ENCODE measurements around the gene DAPK2. TPM values are rescaled to one million over a fixed set of nuclear protein-coding genes. Genes with fewer than 3 reads are reported as not detected.
A peak's percentile ranks its signal among the peaks of the same experiment; 100 is the strongest.

The DAPK2 gene
- total RNA-seq, 1 donor from 2014 or later = 39.0 TPM

DNA sequence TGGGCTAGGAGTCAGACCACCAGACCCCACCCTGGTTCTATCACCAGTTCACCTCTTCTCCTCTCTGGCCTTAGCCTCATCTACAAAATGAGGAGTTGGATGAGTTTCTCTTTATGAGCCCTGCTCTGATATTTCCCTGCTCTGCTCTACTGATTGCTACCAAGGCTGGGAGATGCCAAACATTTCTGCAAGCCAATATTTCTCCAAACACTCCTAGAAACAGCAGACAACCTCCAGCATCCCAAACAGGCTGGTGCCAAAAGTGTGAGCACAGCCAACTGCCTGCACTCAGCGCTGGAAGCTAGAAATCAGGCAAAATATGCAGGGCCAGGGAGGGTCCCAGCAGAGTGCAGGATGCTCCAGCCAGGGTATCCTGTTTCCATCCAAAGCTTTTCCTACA, 10.8 kb downstream of the DAPK2 start:
- Histone ChIP-seq H3K4me1 (peaks cover 34% of the 10 kb centered on the region), H3K4me3 (no peak overlapping the region), H3K27ac (replicated peaks) (peak overlapping the region; percentile 1), H3K36me3 (peaks cover 28% of the 10 kb centered on the region), H3K9me3 (replicated peaks) (no peaks in the 10 kb centered on the region), H3K27me3 (ENCODE audit: low read depth) (no peaks in the 10 kb centered on the region)
- intact Hi-C loops (cut with micrococcal nuclease) = no loop called here
- no peak for DNase-seq
- TF ChIP-seq, protein P1, sequence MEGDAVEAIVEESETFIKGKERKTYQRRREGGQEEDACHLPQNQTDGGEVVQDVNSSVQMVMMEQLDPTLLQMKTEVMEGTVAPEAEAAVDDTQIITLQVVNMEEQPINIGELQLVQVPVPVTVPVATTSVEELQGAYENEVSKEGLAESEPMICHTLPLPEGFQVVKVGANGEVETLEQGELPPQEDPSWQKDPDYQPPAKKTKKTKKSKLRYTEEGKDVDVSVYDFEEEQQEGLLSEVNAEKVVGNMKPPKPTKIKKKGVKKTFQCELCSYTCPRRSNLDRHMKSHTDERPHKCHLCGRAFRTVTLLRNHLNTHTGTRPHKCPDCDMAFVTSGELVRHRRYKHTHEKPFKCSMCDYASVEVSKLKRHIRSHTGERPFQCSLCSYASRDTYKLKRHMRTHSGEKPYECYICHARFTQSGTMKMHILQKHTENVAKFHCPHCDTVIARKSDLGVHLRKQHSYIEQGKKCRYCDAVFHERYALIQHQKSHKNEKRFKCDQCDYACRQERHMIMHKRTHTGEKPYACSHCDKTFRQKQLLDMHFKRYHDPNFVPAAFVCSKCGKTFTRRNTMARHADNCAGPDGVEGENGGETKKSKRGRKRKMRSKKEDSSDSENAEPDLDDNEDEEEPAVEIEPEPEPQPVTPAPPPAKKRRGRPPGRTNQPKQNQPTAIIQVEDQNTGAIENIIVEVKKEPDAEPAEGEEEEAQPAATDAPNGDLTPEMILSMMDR (IDR thresholded peaks at IDR 0.05; ENCODE audit: borderline replicate concordance) = no peak

- H3K4me3 ChIP-seq = no peak overlapping the region
- intact Hi-C loops (cut with micrococcal nuclease) = no loop called here
Measured at GRCh38 chr15:64034519-64034918, 11.8 kb downstream of the DAPK2 start.

DNA sequence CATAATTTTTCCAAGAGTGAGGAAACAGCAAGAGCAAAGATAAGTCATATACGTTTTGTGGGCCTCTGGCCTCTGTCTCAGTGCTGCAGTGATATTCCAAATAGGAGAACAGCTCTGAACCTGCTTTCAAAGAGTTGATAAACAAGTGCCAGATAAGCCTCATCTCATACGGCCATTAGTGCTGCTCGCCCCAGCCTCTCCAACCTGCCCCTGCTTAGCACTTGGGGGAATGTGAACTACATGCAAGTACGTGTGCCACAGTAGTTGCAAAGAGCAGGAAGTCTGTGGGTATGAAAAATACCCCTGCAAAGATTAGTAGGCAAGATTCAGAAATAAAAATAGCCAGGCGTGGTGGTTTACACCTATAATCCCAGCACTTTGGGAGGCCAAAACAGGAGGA, 14.0 kb downstream of the DAPK2 start:
- intact Hi-C loops (cut with micrococcal nuclease) = no loop called here
- Histone ChIP-seq H3K9me3 (replicated peaks) (no peaks in the 10 kb centered on the region), H3K36me3 (peaks cover 4% of the 10 kb centered on the region), H3K27me3 (ENCODE audit: low read depth) (no peaks in the 10 kb centered on the region), H3K27ac (replicated peaks) (peak overlapping the region; percentile 62), H3K4me3 (no peak overlapping the region), H3K4me1 (peaks cover 63% of the 10 kb centered on the region)
- TF ChIP-seq, protein P1 (IDR thresholded peaks at IDR 0.05; ENCODE audit: borderline replicate concordance) = no peak
- DNase-seq = no peak

More at GRCh38 chr15:64034519-64034918, 11.8 kb downstream of the DAPK2 start:
- DNase-seq = no peak
- Histone ChIP-seq H3K36me3 (peaks cover 24% of the 10 kb centered on the region), H3K27ac (replicated peaks) (no peak overlapping the region), H3K27me3 (ENCODE audit: low read depth) (no peaks in the 10 kb centered on the region), H3K9me3 (replicated peaks) (no peaks in the 10 kb centered on the region), H3K4me1 (peaks cover 45% of the 10 kb centered on the region)
- TF ChIP-seq, protein P1 (IDR thresholded peaks at IDR 0.05; ENCODE audit: borderline replicate concordance) = no peak

DNA sequence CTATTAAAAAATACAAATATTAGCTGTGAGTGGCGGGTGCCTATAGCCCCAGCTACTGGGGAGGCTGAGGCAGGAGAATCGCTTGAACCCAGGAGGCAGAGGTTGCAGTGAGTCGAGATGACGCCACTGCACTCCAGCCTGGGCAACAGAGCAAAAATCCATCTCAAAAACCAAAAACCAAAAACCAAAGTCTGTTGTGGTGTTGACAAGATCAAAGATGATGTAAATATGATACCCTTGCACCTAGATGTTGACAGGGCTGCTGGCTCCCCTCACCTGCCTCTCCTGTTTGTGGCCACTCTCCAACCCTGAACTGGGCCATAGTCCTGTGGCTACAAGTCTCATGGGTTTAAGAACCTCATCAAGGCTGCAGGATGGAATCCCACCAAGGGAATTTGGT, 16.2 kb downstream of the DAPK2 start:
- H3K27ac ChIP-seq (replicated peaks) = no peak overlapping the region
- H3K4me3 ChIP-seq = no peak overlapping the region
- DNase-seq = no peak
- H3K27me3 ChIP-seq (ENCODE audit: low read depth) = no peaks in the 10 kb centered on the region
- no peaks in the 10 kb centered on the region for H3K9me3 ChIP-seq (replicated peaks)
- no peaks in the 10 kb centered on the region for H3K36me3 ChIP-seq
- peaks cover 75% of the 10 kb centered on the region for H3K4me1 ChIP-seq
- intact Hi-C loops (cut with micrococcal nuclease) = no loop called here
- TF ChIP-seq, protein P1 (IDR thresholded peaks at IDR 0.05; ENCODE audit: borderline replicate concordance) = no peak

DNA sequence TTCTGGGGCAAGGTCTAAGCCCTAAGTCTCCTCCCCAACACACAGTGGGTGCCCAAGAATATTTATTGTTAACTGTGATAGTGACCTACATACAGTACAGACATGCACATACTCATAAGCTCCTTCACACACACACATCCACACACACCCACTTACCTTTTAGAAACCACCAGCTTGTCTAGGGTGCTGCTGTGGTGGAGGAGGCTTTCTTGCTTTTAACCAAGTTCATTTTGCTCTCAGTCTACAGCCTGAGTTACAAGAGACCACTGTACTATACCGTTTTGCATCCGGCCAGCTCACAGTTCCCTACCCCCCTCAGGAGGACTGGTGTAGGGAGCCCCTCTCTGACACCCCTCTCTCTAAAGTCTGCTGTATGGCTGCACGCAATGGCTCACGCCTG, 16.7 kb downstream of the DAPK2 start:
- Histone ChIP-seq H3K9me3 (replicated peaks) (no peaks in the 10 kb centered on the region), H3K27me3 (ENCODE audit: low read depth) (no peaks in the 10 kb centered on the region), H3K27ac (replicated peaks) (no peak overlapping the region), H3K36me3 (no peaks in the 10 kb centered on the region), H3K4me1 (peaks cover 75% of the 10 kb centered on the region), H3K4me3 (no peak overlapping the region)
- DNase-seq = no peak
- intact Hi-C loops (cut with micrococcal nuclease) = no loop called here
- TF ChIP-seq, protein P1 (IDR thresholded peaks at IDR 0.05; ENCODE audit: borderline replicate concordance) = no peak

- H3K27me3 ChIP-seq (ENCODE audit: low read depth) = no peaks in the 10 kb centered on the region
- DNase-seq = no peak
- H3K27ac ChIP-seq (replicated peaks) = no peak overlapping the region
- intact Hi-C loops (cut with micrococcal nuclease) = no loop called here
- TF ChIP-seq, protein P1 (IDR thresholded peaks at IDR 0.05; ENCODE audit: borderline replicate concordance) = no peak
- peaks cover 81% of the 10 kb centered on the region for H3K4me1 ChIP-seq
- no peaks in the 10 kb centered on the region for H3K36me3 ChIP-seq
- no peaks in the 10 kb centered on the region for H3K9me3 ChIP-seq (replicated peaks)
- no peak overlapping the region for H3K4me3 ChIP-seq
Measured at GRCh38 chr15:64029110-64029509, 17.2 kb downstream of the DAPK2 start.
